HG02852 (cell line): ENCODE data around the gene CD81.

Source experiments
- ATAC-seq: cut with Tn5 transposase; IDR thresholded peaks from one replicate; pipeline ENCODE4 v1.9.1; 2021; ENCODE audit warnings: mild to moderate bottlenecking, moderate library complexity; ENCODE audit not compliant: unreplicated experiment

Gene CD81

GRCh38 chr11:2417856-2418692 is 41.0 kb downstream of the CD81 start:
- no peak for ATAC-seq

GRCh38 chr11:2418693-2419360 is 41.7 kb downstream of the CD81 start:
- ATAC-seq, result no peak

GRCh38 chr11:2419638-2420501 is 42.8 kb downstream of the CD81 start:
- no peak for ATAC-seq

- peak; percentile 71 for ATAC-seq
Observed at GRCh38 chr11:2420502-2421225, 43.6 kb downstream of the CD81 start.

- no peak for ATAC-seq
Observed at GRCh38 chr11:2421226-2421994, 44.3 kb downstream of the CD81 start.

GRCh38 chr11:2421996-2422395 is 44.9 kb downstream of the CD81 start:
- no peak for ATAC-seq

- ATAC-seq, result no peak
Observed at GRCh38 chr11:2422461-2423156, 45.5 kb downstream of the CD81 start.

- ATAC-seq, result no peak
Observed at GRCh38 chr11:2423157-2424025, 46.3 kb downstream of the CD81 start.

- no peak for ATAC-seq
Observed at GRCh38 chr11:2424811-2425495, 47.8 kb downstream of the CD81 start.

- ATAC-seq, result no peak
Observed at GRCh38 chr11:2425506-2425905, 48.4 kb downstream of the CD81 start.

- no peak for ATAC-seq
Observed at GRCh38 chr11:2426221-2426620, 49.1 kb downstream of the CD81 start.

- ATAC-seq, result no peak
Observed at GRCh38 chr11:2426826-2427521, 49.9 kb downstream of the CD81 start.

GRCh38 chr11:2427721-2428321 is 50.7 kb downstream of the CD81 start:
- ATAC-seq, result no peak

- no peak for ATAC-seq
Observed at GRCh38 chr11:2428322-2428795, 51.2 kb downstream of the CD81 start.

- ATAC-seq, result no peak
Observed at GRCh38 chr11:2431395-2431794, 54.3 kb downstream of the CD81 start.

GRCh38 chr11:2432171-2432621 is 55.1 kb downstream of the CD81 start:
- ATAC-seq, result no peak

GRCh38 chr11:2432628-2433071 is 55.5 kb downstream of the CD81 start:
- no peak for ATAC-seq
